ENCODE measurements around the gene VSIG10L2.
A peak's percentile ranks its signal among the peaks of the same experiment; 100 is the strongest.

VSIG10L2 gene

DNA sequence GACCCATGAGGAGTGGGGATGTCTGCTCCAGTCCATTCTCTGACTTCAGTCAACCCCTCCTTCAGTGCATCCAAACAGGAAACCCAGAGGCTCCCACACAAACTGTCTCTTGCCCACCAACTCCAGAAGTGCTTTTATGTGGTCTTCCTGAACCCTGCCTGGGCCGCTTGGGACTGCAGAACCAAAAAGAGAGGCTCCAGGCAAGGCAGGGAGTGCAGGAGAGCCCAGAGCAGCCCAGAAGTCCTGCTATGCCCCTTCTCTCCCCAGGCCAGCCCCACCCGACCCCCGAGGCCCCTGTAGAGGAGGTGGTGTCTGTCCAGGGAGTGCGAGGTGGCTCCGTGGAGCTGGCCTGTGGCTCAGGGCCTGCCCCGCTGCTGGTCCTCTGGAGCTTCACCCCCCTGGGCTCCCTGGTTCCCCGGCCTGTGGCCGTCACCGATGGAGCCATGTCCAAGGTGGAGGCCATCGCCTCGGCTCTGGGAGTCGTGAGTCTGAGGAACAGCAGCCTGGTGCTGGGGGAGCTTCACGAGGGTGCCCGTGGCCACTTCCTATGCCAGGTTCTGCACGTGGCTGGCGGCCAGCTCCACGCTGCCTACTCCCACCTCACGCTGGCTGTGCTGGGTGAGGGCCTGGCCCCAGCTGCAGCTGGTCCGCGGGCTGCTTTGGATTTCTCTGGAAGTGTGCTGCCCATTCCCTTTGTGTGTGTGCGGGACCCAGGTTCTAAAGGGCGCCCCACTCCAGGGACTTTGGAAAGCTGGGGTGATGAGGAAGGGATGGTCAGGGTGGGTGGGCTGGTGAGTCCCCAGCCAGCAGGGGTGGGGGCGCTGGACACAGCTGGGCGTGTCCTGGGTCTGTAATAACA, 1.8 kb downstream of the VSIG10L2 start:
- DNase-seq (ENCODE audit: low read depth, low spot score): peak; percentile 1

DNA sequence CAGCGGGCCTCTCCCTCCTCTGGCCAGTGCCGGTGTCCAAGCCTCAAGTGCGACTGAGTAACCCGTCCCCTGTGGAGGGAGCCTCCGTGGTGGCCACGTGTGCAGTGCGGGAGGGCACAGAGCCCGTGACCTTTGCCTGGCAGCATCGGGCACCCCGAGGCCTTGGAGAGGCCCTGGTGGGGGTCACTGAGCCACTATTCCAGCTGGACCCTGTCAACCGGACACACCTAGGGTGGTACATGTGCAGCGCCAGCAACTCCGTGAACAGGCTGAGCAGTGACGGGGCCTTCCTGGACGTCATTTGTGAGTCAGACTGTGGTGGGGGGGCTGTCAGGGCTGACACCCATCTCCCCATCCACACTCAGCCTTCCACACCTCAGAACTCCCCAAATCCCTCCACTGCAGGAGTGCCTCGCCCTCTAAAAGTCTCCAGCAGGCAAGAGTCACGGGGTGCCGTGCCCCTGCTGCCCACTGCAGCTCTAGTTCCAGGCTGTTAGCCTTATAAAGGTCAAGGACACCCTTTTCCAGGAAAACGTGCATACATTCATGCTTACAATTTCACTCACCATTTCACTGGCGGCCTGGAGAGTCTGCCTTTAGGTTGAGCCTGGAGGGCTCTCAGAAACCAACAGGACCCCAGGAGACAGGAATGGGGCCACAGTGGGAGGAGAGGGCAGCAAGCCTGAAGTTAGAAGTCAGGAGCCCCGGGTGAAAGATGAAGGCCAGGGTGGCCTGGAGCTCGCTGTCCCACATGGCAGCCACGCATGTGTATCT, 2.6 kb downstream of the VSIG10L2 start:
- DNase-seq (ENCODE audit: low read depth, low spot score): peak; percentile 0

DNA sequence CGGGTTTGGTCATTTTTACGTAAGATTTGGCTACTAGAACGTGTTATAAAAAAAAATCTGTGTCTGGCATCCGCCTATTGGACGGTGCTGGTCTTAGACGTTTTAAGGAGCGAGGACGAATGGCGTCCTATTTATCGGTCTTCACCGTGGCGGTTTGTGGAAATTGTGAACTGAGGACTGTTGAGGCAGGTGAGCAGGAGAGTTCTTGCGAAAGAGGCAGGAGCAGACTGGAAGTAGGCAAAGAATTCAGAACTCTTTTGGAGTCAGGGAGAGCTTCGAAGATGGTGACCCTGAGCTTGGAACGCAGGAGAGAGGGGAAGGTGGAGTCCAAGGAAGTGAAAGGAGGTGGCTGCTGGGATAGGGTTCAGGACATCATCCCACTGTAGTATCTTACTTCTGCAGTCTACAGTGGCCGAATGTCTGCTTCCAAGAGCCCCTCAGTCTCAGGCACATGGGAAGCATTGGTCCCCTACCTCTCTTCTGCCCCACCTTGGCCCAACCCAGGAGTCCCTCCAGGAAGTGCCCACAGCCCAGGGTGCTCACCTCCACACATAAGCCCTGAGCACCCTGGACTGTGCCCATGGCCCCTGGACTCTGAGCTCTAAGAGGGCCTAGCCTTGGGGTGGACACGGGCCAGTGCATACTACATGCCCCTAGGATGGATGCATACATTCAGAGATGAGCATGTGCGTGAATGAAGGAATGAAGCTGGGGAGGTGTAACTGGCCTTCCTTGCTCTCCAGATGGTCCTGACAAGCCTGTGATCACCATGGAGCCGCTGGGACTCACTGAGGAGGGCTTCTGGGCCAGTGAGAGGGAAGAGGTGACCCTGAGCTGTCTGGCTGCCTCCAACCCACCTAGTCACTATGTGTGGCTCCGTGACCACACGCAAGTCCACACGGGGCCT, 3.7 kb downstream of the VSIG10L2 start:
- no peak for DNase-seq (ENCODE audit: low read depth, low spot score)

DNA sequence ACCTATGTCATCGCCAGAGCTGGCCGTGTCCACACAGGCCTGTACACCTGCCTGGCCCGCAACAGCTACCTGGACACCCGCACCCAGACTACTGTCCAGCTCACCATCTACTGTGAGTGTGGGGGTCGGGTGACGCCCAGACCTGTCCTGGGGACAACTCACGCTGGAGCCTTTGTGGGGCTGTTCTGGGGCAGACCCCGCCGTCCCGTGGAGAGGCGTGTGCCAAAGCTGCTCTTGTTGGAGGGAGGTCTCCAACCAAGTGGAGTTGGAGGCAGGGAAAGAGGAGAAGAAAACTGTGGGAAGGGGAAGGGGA, 4.3 kb downstream of the VSIG10L2 start:
- DNase-seq (ENCODE audit: low read depth, low spot score): no peak

DNA sequence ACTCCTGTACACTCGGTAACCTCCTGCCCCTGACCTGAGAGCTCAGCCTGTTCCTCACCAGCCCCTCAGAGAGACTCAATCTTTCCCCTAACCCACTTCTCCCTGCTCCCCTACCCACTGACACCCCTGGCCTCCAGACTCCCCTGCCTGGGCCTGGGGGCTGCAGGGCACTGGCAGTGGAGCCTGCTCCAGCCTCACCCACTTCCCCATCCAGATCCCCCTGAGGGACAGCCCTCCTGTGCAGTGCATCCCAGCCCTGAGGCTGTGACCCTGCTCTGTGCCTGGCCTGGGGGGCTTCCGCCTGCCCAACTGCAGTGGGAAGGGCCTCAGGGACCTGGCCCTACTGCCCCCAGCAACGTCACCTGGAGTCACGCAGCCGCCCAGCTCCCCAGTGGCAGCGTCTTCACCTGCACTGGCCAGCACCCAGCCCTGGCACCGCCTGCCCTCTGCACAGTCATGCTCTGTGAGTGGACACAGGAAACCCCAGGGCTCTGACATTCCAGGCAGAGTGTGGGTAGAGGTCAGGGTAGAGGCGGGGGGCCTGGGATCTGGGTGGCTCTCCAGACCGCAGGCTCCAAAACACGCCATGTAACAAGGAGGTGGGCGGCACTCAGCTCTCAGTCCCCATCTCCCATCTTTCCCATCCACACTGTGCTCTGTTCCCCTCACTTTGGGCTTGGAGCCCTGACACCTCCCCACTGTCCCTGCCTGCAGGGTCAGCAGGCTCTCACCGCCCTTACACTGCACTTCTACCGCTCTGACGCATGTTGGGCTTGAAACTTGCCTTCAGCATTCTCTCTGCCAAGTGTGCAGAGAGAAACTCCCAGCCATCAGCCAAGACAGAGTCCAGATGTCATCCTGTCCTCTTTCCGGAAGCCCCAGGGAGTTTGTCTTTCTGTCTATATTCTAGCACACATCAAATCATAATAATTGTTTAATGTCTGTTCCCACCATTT, 5.1 kb downstream of the VSIG10L2 start:
- DNase-seq (ENCODE audit: low read depth, low spot score): no peak

DNA sequence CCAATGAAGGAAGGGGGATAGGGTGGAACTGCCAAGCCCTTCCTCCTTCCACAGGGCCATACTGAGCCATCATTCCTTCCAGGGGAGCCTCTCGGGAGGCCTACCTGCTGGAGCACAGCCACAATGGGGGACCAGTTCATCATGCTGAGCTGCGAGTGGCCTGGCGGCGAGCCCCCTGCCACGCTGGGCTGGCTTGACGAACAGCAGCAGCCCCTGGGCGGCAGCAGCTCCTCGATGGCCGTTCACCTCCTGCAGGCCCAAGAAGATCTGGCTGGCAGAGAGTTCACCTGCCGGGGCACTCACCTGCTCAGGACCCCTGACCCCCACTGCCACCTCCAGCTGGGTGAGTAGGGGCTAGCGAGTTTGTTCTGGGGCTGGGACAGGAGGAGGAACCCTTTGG, 5.9 kb downstream of the VSIG10L2 start:
- no peak for DNase-seq (ENCODE audit: low read depth, low spot score)

DNA sequence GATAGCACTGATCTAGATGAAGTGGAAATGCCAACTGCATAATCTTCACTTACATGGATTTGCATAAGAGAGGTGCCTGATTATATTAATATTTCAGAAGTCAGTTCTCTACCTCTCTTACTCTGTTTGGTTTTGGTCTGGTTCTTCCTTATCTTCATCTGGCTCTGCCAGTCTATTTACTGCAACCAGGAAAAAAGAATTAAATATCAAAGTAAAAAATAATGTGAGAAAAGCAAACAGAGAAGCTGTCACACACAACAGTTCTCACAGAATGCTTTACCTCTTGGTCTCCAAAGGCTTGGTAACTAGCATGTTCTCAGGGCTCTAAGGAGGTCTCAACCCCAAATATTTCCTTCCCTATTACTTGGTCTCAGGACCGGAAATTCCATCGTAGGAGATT, 6.7 kb downstream of the VSIG10L2 start:
- DNase-seq (ENCODE audit: low read depth, low spot score): no peak

DNA sequence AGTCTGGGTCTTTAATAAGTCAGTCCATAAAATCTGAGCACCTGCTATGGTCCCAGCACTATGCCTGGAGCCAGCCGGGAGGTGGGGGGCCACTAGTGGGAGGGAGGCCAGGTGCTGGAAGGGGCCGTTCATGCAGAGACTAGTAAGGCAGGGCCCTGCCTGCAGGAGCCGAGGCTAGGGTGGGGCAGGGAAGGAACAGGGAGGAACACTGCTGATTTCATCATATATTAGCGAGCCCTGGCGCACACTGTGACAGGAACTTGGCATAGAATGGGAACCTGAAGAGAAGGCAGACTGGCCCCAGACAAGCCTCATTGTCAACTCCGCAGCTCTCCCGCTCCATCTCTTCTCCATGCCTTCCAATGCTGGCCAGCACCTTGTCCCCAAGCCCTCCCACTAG, 7.1 kb downstream of the VSIG10L2 start:
- DNase-seq (ENCODE audit: low read depth, low spot score): no peak

DNA sequence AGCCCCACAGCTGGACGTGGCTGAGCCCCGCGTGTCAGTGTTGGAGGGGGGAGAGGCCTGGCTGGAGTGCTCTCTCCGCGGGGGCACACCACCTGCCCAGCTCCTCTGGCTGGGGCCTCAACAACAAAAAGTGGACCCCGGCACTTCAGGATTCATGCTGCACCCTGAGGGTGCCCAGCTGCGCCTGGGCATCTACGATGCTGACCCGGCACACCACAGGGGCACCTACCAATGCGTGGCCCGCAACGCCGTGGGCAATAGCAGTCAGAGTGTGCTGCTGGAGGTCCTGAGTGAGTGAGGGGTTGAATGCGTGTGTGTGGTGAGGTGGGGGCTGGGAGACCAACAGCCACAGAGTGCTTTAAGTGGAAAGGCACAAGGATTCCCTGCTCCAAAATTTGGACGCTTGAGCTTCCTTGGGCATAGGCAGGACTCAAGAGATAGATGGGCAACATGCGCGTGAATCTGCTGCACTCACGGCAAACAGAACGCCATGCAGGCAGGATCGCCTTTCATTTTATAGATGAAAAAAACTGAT, 7.6 kb downstream of the VSIG10L2 start:
- DNase-seq (ENCODE audit: low read depth, low spot score): no peak

DNA sequence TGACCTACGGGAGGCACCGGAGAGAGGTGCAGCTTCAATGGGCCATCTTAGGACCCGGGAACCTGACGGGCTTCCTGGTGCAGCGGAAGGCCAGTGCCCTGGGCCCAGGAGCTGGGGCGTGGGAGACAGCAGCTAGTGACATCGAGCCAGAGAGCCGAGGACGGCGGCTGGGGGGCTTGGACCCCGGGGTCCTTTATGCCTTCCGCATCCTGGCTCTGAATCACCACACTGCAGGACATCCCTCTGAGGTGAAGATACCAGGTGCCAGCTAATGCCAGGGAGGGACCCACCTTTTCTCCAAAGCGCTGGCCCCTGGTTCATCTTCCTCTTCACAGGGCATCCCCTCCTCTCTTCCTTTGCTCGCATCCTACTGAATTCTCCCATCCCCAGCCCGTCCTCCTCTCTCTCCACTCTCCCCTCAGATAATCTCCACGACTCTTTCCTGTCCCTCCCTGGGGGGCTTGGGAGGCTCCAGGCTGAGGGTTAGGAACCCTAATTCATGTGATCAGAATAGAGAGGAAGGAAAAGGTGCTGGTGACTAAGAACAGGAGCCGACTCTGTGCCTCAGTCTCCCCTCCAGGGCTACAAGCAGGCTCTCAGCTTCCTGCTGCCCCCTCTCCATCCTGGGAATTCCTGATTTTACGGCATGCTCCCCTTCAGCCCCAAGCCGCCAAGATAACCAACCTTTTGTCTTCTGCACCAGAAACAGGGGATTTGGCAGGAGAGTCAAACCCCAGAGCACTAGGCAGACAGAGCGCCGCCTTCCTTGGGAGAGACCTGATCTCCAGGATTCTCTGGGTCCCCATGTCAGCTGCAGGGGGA, 8.5 kb downstream of the VSIG10L2 start:
- no peak for DNase-seq (ENCODE audit: low read depth, low spot score)

DNA sequence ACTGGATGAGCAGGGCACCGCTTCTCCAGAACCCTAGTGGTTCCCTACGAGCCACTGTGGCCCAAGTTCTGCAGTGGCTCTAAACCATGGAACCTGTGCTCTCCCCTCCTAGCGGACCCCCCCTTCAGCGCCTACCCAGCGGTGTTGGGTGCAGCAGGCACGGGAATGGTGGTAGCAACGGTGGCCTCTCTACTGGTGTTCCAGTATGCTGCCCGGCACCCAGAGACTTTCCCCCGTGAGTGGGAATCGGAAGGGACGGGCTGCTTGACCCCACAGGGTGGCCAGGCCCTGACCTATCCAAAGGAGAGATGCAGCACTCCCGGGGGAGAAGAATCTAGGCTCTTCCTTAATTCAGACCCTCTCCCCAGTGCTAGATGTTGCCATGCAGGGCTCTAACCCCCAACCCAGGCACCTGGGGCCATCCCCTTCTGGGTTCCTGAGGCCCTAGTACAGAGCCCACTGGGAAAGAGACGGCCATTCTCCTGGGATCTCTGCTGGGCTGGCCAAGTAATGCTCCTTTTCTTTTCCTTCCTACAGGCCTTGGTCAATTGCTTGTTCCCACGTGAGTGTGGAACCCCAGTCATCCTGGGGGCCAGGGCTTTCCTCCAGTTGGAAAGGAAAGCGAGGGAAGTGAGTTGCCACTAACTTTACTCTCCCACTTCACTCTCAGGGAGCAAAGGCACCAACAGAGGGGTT, 9.2 kb downstream of the VSIG10L2 start:
- no peak for DNase-seq (ENCODE audit: low read depth, low spot score)

DNA sequence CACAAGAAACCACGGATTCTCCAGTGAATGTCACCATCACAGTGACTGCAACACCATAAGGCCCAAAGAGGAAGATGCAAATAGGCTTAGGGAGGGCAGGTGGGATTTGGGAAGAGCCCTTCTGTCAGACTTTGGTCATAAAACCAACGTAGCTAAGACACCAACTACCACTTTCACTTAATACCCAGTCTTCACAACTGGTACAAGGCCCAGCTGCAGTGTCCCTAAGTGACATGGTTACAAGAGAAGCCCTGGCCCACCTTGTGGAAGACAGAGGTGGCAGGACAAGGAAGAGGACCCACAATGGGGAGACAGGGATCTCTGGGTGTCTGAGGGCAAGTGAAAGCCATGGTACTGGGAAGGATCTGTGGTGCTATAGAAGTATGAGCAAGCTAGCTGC, 10.0 kb downstream of the VSIG10L2 start:
- DNase-seq (ENCODE audit: low read depth, low spot score): no peak

DNA sequence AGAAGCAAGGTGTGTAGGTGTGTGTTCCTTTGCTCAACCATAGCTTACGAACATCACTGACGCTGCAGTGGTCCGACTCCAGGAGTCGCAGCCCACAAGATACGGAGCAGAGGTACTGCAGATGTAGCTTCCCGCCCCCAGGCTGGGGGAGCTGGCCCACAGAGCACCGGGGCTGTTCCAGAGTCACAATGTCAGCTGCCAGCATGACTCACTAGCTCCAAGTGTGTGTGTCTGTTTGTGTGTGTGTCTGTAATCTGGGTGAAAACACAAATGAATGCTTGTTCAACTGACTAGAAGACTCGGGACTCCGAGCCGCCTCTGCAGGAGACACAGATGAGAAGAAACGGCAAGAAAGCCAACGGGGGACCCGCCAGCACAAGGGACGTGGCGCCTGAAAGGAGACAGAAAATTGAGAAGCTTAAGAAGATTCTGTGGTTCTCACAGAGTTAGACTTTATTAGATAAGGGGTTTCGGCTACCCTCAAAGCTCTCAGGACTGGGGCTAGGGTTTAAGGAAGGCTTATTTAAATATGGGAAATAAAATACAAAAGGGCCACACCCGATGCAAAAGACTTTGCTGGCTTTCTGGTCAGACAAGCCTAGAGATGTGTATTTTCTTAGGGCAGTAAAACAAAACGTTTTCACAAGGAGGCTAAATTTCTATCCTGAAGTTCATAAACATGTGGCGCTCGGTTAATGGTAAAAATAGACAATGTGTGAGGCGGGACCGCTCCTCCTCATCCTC, 10.7 kb downstream of the VSIG10L2 start:
- DNase-seq (ENCODE audit: low read depth, low spot score): no peak

DNA sequence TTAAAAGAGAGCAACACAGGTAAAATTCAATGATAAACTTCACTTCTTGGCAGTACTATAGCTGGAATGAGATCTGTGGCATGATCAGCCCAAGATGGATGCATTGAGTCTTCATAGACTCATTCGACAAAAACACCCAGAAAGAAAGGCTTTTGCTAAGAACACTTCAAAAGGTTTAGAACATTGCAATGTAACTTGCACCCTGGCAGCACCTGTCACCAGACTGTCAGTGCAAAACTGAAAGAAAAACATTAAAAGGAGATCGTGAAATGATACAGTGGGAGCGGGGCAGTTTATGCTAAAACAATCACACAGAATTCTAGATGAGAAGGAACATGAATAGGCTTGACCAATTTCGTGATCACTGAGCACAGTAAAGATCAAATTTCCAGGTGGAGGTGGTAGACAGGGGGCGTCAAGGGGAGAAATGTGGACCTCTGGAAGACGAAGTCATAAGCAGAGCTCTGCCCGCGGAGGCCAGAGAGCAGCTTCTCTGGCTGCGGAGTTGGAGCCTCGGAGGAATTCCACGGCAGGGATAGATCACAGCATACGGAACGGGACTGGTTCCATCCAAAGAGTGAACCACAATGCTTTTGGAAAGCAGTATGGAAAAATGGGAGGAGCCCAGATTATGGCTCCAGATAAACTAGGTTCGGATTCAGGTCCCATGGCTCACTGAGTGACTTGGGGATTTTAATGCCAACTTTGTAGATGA, 11.9 kb downstream of the VSIG10L2 start:
- DNase-seq (ENCODE audit: low read depth, low spot score): no peak

DNA sequence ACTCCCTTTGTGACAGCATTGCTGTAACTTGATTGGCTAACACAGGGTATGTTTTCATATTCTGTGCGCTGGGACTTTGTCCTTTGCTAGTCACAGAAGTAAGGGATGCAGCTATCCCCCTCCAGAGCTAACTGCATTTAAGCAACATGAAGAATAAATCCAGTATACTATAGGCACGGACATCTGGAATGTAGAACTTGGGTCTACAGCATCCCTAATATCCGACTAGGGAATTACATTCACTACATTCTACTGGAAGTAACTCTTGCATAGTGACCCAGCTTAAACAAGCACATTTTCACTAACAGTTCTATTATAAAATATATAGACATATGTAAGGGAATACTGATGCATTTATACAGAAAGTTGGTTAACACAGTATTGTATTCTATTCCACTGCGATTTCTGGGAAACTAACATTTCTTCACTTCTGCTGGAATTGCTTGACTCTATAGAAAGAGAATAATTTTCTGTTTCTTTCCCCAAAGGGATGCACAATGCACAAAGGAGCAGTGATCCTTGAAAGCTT, 13.1 kb downstream of the VSIG10L2 start:
- DNase-seq (ENCODE audit: low read depth, low spot score): no peak

DNA sequence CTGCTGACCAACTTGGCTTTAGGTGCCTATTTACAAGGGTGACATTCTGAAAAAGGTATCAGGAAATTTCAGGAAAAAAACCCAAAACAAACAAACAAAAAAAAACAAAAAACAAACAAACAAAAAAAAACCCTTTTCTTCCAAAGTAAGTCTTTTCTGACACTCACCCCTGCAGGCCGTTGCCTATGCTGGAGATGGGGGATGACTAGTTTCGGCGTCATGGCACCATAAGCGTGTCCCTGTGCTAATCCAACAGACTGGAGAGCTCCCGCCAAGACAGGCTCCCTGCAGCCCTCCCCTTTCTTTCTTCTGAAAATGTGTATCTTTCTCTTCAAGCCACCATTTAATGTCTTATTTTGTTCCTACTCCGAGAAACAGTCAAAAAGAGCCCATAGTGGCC, 13.7 kb downstream of the VSIG10L2 start:
- no peak for DNase-seq (ENCODE audit: low read depth, low spot score)

DNA sequence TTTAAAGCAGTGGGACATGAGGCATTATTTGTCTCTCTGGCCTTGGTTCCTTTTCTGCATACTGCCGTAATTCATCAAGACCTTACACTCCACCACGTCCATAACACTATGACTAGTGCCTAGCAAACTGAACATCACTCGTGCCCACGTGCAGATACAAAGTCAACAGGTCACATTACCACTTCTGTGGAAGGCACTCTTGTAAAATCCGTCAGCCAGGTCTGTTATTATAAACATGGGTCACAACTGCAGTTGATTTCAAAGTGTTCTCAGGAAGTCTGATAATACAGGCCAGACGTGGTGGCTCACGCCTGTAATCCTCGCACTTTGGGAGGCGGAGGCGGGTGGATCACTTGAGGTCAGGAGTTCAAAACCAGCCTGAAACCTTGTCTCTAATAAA, 14.1 kb downstream of the VSIG10L2 start:
- no peak for DNase-seq (ENCODE audit: low read depth, low spot score)

DNA sequence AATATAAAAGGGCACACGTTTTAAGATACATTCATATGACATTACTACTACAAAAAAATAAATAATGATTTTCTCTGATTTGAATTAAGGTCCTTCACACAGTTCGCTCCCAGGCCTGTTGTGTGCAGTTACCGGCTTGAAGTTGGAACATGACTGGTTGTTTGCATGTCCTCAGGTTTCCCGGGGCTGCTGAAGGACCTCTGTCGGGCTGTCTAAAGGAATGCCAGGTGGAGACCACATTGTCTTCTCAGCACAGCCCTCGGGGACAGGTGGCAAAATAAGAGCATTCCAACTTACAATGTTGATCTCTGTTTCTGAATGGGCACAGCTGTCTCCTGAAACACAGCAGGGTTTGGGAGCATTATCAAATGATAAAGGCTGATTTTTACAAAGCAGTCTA, 14.9 kb downstream of the VSIG10L2 start:
- DNase-seq (ENCODE audit: low read depth, low spot score): peak; percentile 37
